Endodermal cell (in vitro differentiated cells): Measurements from ENCODE around the gene NUDT4. TPM values are rescaled to one million over a fixed set of nuclear protein-coding genes. Genes with fewer than 3 reads are reported as not detected.
"Not testable (repeated sequence)": the region's sequence is repeated elsewhere in the genome, so short reads cannot be mapped to it uniquely, and the experiment has no call there.

Source experiments
- DNase-seq: peaks from one replicate; pipeline ENCODE4 v3.0.0-alpha.2; 2017
- H3K27ac ChIP-seq: 2 replicates; pipeline ENCODE4 v1.5.1; 2013; ENCODE audit warnings: mild to moderate bottlenecking, low read depth, low read length, moderate library complexity
- H3K27me3 ChIP-seq: 2 replicates; pipeline ENCODE4 v1.6.1; 2013; ENCODE audit warnings: mild to moderate bottlenecking, low read length, moderate library complexity; ENCODE audit not compliant: insufficient read depth, control insufficient read depth, poor library complexity, severe bottlenecking
- H3K36me3 ChIP-seq: 2 replicates; pipeline ENCODE4 v1.7.0; 2013; ENCODE audit warnings: mild to moderate bottlenecking, low read length, moderate library complexity; ENCODE audit not compliant: control insufficient read depth, insufficient read depth
- H3K4me1 ChIP-seq: one replicate; pipeline ENCODE4 v1.7.0; 2013; ENCODE audit warnings: low read length; ENCODE audit not compliant: control insufficient read depth, insufficient read depth
- H3K4me3 ChIP-seq: 2 replicates; pipeline ENCODE4 v1.5.1; 2013; ENCODE audit warnings: mild to moderate bottlenecking, low read length, moderate library complexity
- H3K9ac ChIP-seq: 2 replicates; pipeline ENCODE4 v1.6.1; 2013; ENCODE audit warnings: mild to moderate bottlenecking, low read length, moderate library complexity; ENCODE audit not compliant: poor library complexity, severe bottlenecking; ENCODE audit errors: extremely low read depth
- H3K9me3 ChIP-seq: 2 replicates; pipeline ENCODE4 v1.6.1; 2013; ENCODE audit warnings: mild to moderate bottlenecking, low read length, moderate library complexity; ENCODE audit not compliant: control insufficient read depth
- H3K27ac Mint-ChIP-seq: 2 replicates; pipeline ENCODE4 v1.8.0; 2020; ENCODE audit warnings: mixed read lengths
- H3K27me3 Mint-ChIP-seq: 2 replicates; pipeline ENCODE4 v1.8.0; 2021; ENCODE audit warnings: mild to moderate bottlenecking, mixed read lengths; ENCODE audit not compliant: insufficient read depth
- H3K36me3 Mint-ChIP-seq: 2 replicates; pipeline ENCODE4 v1.8.0; 2020; ENCODE audit warnings: low read depth, mixed read lengths
- H3K4me1 Mint-ChIP-seq: 2 replicates; pipeline ENCODE4 v1.8.0; 2020; ENCODE audit warnings: mixed read lengths
- H3K4me3 Mint-ChIP-seq: 2 replicates; pipeline ENCODE4 v1.8.0; 2020; ENCODE audit warnings: mild to moderate bottlenecking, moderate library complexity, mixed read lengths
- H3K9me3 Mint-ChIP-seq: 2 replicates; pipeline ENCODE4 v1.8.0; 2020; ENCODE audit warnings: mild to moderate bottlenecking, mixed read lengths
- WGBS, 2 experiments: methylation state at CpG; one replicate each; pipeline versions ENCODE4 v1.1.5 to v1.1.7; 2013; ENCODE audit warnings: missing lambda C conversion rate in 2 of 2, mixed read lengths in 1 of 2; ENCODE audit not compliant: insufficient coverage in 1 of 2, insufficient read length in 1 of 2; 5-methylcytosine and 5-hydroxymethylcytosine counted together
- total RNA-seq, 2 donors: library from RNA; stranded (reverse); fragmentation: NEBNext Ultra II Directional in 1 of 2; extraction: Animal tissue kit (Norgen Biotek cat#: 25700) in 1 of 2; gene quantifications; 2 replicates in 1 of 2; 3 replicates in 1 of 2; pipeline ENCODE4 v1.2.1, GENCODE V29; 2021
- TF ChIP-seq, protein P1 (sequence below): fragments of 200-600 bp; sonication (generic); conservative IDR thresholded peaks from 2 replicates; pipeline ENCODE4 v1.5.0; 2021; ENCODE audit warnings: antibody characterized with exemption, mild to moderate bottlenecking

NUDT4 gene
- total RNA-seq, 2 donors from 2014 or later = 334 to 453 TPM

DNA sequence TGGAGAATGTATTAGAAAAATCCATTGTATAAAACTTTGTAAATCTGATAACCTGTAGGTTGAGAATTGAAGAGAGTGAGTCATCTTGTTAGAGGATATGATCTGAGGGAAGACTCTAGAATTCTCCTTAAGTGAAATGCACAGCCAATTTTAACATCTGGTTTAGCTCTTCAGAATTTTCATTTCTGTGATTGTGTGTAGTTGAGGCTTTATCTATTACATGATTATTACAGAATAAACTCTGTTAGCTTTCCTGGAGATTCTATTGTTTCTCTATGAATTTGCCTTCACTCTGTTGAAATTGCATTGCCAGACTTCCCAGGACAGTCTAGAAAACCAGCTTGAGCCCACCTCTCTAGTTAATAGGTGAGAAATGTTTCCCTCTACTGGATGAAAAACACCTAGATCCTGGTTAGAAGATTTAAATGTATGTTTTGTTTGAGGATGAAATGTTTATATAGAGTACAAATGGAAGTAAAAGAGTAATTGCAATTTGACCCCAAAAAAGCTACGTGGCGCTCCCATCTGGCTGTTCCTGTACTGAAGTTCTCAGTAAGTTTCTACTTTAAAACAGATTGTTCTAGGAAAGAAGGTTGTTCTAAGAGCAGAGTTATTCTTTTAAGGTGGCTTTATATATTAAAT, 2.9 kb downstream of the NUDT4 start:
- H3K27ac ChIP-seq = no peak overlapping the region

DNA sequence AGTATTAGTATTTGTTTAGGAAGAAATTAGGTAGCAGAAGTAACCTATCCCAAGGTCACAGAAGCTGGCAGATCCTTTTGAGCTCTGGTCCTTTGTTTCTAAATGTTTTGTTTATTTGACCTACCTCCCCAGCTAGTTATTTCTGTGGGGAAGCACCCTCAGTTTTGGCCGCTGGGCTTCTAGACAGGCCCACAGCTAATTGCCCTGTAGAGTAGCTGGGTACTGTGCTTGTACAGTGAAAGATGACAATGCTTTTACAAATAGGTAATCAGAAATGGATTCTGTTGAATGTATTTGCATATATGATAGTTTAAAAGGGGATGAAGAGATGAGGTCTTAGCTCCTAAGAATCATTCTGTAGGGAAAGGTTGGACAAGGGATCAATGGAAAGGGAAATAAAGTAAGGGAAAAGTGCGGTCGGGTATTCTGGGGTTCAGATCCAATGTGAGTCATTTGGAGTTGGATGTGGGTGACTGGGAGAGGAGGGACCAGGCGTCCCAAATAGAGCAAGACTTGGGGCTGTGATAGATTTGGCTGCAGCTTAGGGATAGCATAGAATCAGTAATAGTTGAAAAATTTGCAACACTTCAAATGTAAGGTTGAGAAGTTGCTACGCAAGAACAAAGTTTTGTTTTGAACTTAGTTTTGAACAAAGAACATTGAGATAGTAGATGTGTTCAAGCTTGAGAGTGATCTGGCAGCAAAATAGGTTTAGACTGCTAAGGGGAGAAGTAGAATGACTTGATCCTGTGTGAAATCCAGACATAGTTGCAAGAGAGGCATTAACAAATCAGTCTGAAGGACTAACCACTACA, 3.6 kb downstream of the NUDT4 start:
- peaks cover 30% of the 10 kb centered on the region for H3K4me1 Mint-ChIP-seq
- peak overlapping the region; percentile 96 for H3K4me3 ChIP-seq
- H3K9me3 ChIP-seq = no peaks in the 10 kb centered on the region
- no peak for DNase-seq
- no peaks in the 10 kb centered on the region for H3K9me3 Mint-ChIP-seq
- peak overlapping the region; percentile 78 for H3K27ac Mint-ChIP-seq
- peaks cover 73% of the 10 kb centered on the region for H3K36me3 ChIP-seq
- H3K4me1 ChIP-seq = no peaks in the 10 kb centered on the region
- no peaks in the 10 kb centered on the region for H3K27me3 ChIP-seq
- H3K4me3 Mint-ChIP-seq = peak overlapping the region; percentile 99
- peaks cover 71% of the 10 kb centered on the region for H3K36me3 Mint-ChIP-seq
- WGBS, 2 experiments = 73 to 100% methylated on average over 4 to 5 of the region's 5 CpGs
- no peak overlapping the region for H3K27ac ChIP-seq
- peak overlapping the region; percentile 99 for H3K9ac ChIP-seq
- H3K27me3 Mint-ChIP-seq = no peaks in the 10 kb centered on the region
- TF ChIP-seq, protein P1, sequence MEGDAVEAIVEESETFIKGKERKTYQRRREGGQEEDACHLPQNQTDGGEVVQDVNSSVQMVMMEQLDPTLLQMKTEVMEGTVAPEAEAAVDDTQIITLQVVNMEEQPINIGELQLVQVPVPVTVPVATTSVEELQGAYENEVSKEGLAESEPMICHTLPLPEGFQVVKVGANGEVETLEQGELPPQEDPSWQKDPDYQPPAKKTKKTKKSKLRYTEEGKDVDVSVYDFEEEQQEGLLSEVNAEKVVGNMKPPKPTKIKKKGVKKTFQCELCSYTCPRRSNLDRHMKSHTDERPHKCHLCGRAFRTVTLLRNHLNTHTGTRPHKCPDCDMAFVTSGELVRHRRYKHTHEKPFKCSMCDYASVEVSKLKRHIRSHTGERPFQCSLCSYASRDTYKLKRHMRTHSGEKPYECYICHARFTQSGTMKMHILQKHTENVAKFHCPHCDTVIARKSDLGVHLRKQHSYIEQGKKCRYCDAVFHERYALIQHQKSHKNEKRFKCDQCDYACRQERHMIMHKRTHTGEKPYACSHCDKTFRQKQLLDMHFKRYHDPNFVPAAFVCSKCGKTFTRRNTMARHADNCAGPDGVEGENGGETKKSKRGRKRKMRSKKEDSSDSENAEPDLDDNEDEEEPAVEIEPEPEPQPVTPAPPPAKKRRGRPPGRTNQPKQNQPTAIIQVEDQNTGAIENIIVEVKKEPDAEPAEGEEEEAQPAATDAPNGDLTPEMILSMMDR = no peak

More for the DNA sequence above, 2.9 kb downstream of the NUDT4 start:
- Histone ChIP-seq H3K4me1 (no peaks in the 10 kb centered on the region), H3K27me3 (no peaks in the 10 kb centered on the region), H3K9ac (peak overlapping the region; percentile 99), H3K4me3 (peak overlapping the region; percentile 96), H3K9me3 (no peaks in the 10 kb centered on the region), H3K36me3 (peaks cover 68% of the 10 kb centered on the region)
- WGBS, 2 experiments = 40 to 58% methylated on average over 2 of the region's 2 CpGs
- Mint-ChIP-seq H3K27me3 (no peaks in the 10 kb centered on the region), H3K9me3 (no peaks in the 10 kb centered on the region), H3K4me1 (peaks cover 35% of the 10 kb centered on the region), H3K27ac (peak overlapping the region; percentile 78), H3K36me3 (peaks cover 66% of the 10 kb centered on the region), H3K4me3 (peak overlapping the region; percentile 99)
- TF ChIP-seq, protein P1 = peak; percentile 62
- DNase-seq = no peak

DNA sequence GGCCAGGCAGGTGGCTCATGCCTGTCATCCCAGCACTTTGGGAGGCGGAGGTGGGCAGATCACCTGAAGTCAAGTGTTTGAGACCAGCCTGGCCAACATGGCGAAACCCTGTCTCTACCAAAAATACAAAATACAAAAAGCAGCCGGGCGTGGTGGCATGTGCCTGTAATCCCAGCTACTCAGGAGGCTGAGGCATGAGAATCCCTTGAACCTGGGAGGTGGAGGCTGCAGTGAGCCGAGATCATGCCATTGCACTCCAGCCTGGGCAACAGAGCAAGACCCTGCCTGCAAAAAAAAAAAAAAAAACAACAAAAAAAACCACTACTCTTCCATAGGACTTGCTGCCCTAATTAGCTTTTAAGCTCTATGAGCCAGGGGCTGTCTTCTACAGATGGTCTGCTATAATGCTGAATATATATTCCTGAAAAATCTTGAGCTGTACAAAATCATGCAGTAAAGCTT, 4.3 kb downstream of the NUDT4 start:
- not testable (repeated sequence) for H3K27me3 Mint-ChIP-seq, H3K9me3 Mint-ChIP-seq, H3K27ac Mint-ChIP-seq, H3K4me1 ChIP-seq, H3K9me3 ChIP-seq, H3K27ac ChIP-seq, H3K27me3 ChIP-seq
- H3K4me1 Mint-ChIP-seq = peaks cover 23% of the 10 kb centered on the region
- peaks cover 76% of the 10 kb centered on the region for H3K36me3 Mint-ChIP-seq
- WGBS, 2 experiments = 83 to 92% methylated on average over 4 to 5 of the region's 5 CpGs
- peak; percentile 54 for DNase-seq
- peak overlapping the region; percentile 99 for H3K4me3 Mint-ChIP-seq
- Histone ChIP-seq H3K4me3 (peak overlapping the region; percentile 96), H3K36me3 (peaks cover 80% of the 10 kb centered on the region), H3K9ac (peak overlapping the region; percentile 99)
